HCT116 (cell line): Measurements from ENCODE around the gene ZBTB16.

Experiments used
- CEBPB ChIP-seq: IDR thresholded peaks from 2 replicates; pipeline ENCODE4 v1.6.1; 2012; ENCODE audit warnings: low read depth
- CTCF ChIP-seq, 3 experiments: fragments of 200-600 bp in 1 of 3; sonication (generic) in 1 of 3; IDR thresholded peaks in 2 of 3; conservative IDR thresholded peaks in 1 of 3; 2 replicates each; pipeline ENCODE4 v1.5.1; 2012 to 2017; ENCODE audit warnings: low read depth in 2 of 3, low read length in 2 of 3, antibody characterized with exemption in 1 of 3, borderline replicate concordance in 1 of 3, control low read depth in 1 of 3, mild to moderate bottlenecking in 1 of 3, mixed read lengths in 1 of 3, mixed run types in 1 of 3, moderate library complexity in 1 of 3; ENCODE audit not compliant: insufficient read depth in 1 of 3
- ELF1 ChIP-seq: IDR thresholded peaks from 2 replicates; pipeline ENCODE4 v1.6.1; 2012; ENCODE audit warnings: low read depth, borderline replicate concordance
- EZH2phosphoT487 ChIP-seq: fragments of 200-600 bp; IDR thresholded peaks from 2 replicates; pipeline ENCODE4 v1.6.1; 2018; ENCODE audit warnings: antibody characterized with exemption, borderline replicate concordance
- MAX ChIP-seq: IDR thresholded peaks from 2 replicates; pipeline ENCODE4 v1.6.1; 2012
- POLR2A ChIP-seq: IDR thresholded peaks from 2 replicates; pipeline ENCODE4 v1.7.0; 2011; ENCODE audit warnings: borderline replicate concordance; ENCODE audit not compliant: insufficient read depth, insufficient read length; ENCODE audit errors: extremely low read depth
- POLR2AphosphoS5 ChIP-seq: IDR thresholded peaks from 2 replicates; pipeline ENCODE4 v1.6.1; 2011; ENCODE audit warnings: mild to moderate bottlenecking, low read depth, low read length, moderate library complexity
- TCF7L2 ChIP-seq: IDR thresholded peaks from 2 replicates; pipeline ENCODE4 v1.7.0; 2011; ENCODE audit warnings: borderline replicate concordance, inconsistent platforms; ENCODE audit not compliant: insufficient read depth, insufficient read length; ENCODE audit errors: extremely low read depth
- YY1 ChIP-seq: IDR thresholded peaks from 2 replicates; pipeline ENCODE4 v1.6.1; 2011; ENCODE audit warnings: low read length, low read depth, moderate library complexity, mild to moderate bottlenecking; ENCODE audit not compliant: insufficient replicate concordance; ENCODE audit errors: extremely low read depth

DNA sequence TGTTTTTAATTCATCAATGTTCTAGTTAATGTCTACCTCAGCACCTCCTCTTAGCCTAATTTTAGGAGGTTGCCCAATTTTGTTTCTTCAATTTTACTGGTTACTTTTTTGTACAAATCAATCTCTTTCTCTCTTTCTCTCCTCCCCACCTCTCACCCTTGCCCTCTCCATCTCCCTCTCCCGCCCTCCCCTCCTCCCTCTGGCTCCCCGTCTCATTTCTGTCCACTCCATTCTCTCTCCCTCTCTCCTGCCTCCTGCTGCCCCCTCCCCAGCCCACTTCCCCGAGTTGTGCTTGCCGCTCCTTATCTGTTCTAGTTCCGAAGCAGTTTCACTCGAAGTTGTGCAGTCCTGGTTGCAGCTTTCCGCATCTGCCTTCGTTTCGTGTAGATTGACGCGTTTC, 195.8 kb downstream of the ZBTB16 start:
- TF ChIP-seq POLR2A, result no peak
- TF ChIP-seq CTCF (IDR thresholded peaks at IDR 0.05 in 2 of 3, conservative IDR thresholded peaks at IDR 0.05 in 1 of 3; ENCODE audit: borderline replicate concordance in 1 of 3, insufficient read depth in 1 of 3, low read depth in 2 of 3, low read length in 2 of 3), result no peak
- no peak for TF ChIP-seq MAX
- no peak for TF ChIP-seq CEBPB
- no peak for TF ChIP-seq ELF1
- no peak for TF ChIP-seq YY1
- no peak for TF ChIP-seq EZH2phosphoT487
- TF ChIP-seq TCF7L2, result no peak
- TF ChIP-seq POLR2AphosphoS5, result no peak
